PC-9 (cell line): ENCODE results near the gene IMMT. TPM values are rescaled to one million over a fixed set of nuclear protein-coding genes. Genes with fewer than 3 reads are reported as not detected.

Experiments
- BruUV-seq: library from RNA; stranded (reverse); fragments of 400-500 nt; replicated peaks from 2 replicates; lab custom pipeline; 2021; lab: Mats Ljungman, UMichigan
- CTCF ChIA-PET: fragments of 300-600 bp; sonication (Branson Sonifier 250); formaldehyde crosslinking; loops from one replicate; lab custom pipeline; 2022; ENCODE audit warnings: antibody characterized with exemption; lab: Charles Lee
- POLR2A ChIA-PET: fragments of 300-600 bp; sonication (Branson Sonifier 250); formaldehyde crosslinking; loops from one replicate; lab custom pipeline; 2022; ENCODE audit warnings: antibody characterized with exemption; ENCODE audit not compliant: unreplicated experiment; lab: Charles Lee
- DNase-seq, 2 experiments: peaks; one replicate each; pipeline versions ENCODE4 v3.0.0 to v3.0.0-alpha.2; 2015 to 2022; ENCODE audit warnings: mixed read lengths in 1 of 2
- H2AFZ ChIP-seq: fragments of 200-600 bp; sonication (generic); 2 replicates; pipeline ENCODE4 v1.8.1; 2017; ENCODE audit warnings: antibody characterized with exemption
- H3F3A ChIP-seq: fragments of 200-600 bp; sonication (generic); 2 replicates; pipeline ENCODE4 v1.8.1; 2017; ENCODE audit warnings: antibody characterized with exemption, mild to moderate bottlenecking, low read depth; ENCODE audit not compliant: insufficient read depth
- H3K27ac ChIP-seq: fragments of 200-600 bp; sonication (generic); 2 replicates; pipeline ENCODE4 v1.6.1; 2016; ENCODE audit warnings: mixed run types
- H3K27me3 ChIP-seq: fragments of 200-600 bp; sonication (generic); 2 replicates; pipeline ENCODE4 v1.6.1; 2016; ENCODE audit warnings: low read depth, mixed run types; ENCODE audit not compliant: insufficient read depth
- H3K36me3 ChIP-seq: fragments of 200-600 bp; sonication (generic); 2 replicates; pipeline ENCODE4 v1.6.1; 2016; ENCODE audit warnings: low read depth, mixed run types
- H3K4me1 ChIP-seq: fragments of 200-600 bp; sonication (generic); replicated peaks from 2 replicates; pipeline ENCODE4 v1.6.1; 2016; ENCODE audit warnings: mixed run types; ENCODE audit not compliant: insufficient read depth
- H3K4me2 ChIP-seq: fragments of 200-600 bp; sonication (generic); 2 replicates; pipeline ENCODE4 v1.6.1; 2017; ENCODE audit warnings: mixed run types
- H3K4me3 ChIP-seq: fragments of 200-600 bp; sonication (generic); 2 replicates; pipeline ENCODE4 v1.6.1; 2016; ENCODE audit warnings: mixed run types
- H3K79me2 ChIP-seq: fragments of 200-600 bp; sonication (generic); 2 replicates; pipeline ENCODE4 v1.6.1; 2017; ENCODE audit warnings: low read depth, mixed run types
- H3K9me2 ChIP-seq: fragments of 200-600 bp; sonication (generic); 2 replicates; pipeline ENCODE4 v1.8.1; 2017; ENCODE audit warnings: mild to moderate bottlenecking; ENCODE audit not compliant: insufficient read depth
- H3K9me3 ChIP-seq: fragments of 200-600 bp; sonication (generic); 2 replicates; pipeline ENCODE4 v1.8.1; 2016; ENCODE audit warnings: low read depth; ENCODE audit not compliant: insufficient read depth
- H4K20me1 ChIP-seq: fragments of 200-600 bp; sonication (generic); 2 replicates; pipeline ENCODE4 v1.8.1; 2017; ENCODE audit not compliant: insufficient read depth
- CTCF ChIP-seq: fragments of 200-600 bp; sonication (generic); conservative IDR thresholded peaks from 2 replicates; pipeline ENCODE4 v1.6.1; 2017; ENCODE audit warnings: mixed run types, antibody characterized with exemption, mild to moderate bottlenecking, moderate library complexity
- EZH2 ChIP-seq: fragments of 200-600 bp; sonication (generic); IDR thresholded peaks from 2 replicates; pipeline ENCODE4 v1.8.0; 2017; ENCODE audit warnings: antibody characterized with exemption, low read depth
- intact Hi-C: fragments of 100-400 bp; cut with micrococcal nuclease; formaldehyde crosslinking; loops from one replicate; pipeline ENCODE4 v1.10.0; 2022; ENCODE audit not compliant: unreplicated experiment
- total RNA-seq: library from RNA; stranded (reverse); gene quantifications from 2 replicates; pipeline ENCODE4 v1.2.3, GENCODE V29; 2021

The IMMT gene
- total RNA-seq, 1 experiment from 2014 or later, result 114 TPM

- POLR2A ChIA-PET, result interaction anchor here (0.6 kb wide), 1 partner anchor 97 kb away, joined by 4 read pairs; no protein-coding TSS in a partner anchor
- TF ChIP-seq CTCF (no peak), EZH2 (no peak)
Measured at GRCh38 chr2:86193901-86194567, 1.2 kb downstream of the IMMT start.

GRCh38 chr2:86189782-86190416 is 5.4 kb downstream of the IMMT start:
- Histone ChIP-seq H3F3A (peaks cover 19% of the 10 kb centered on the region; the same call in 1 of the 2 replicates), H4K20me1 (peaks cover 89% of the 10 kb centered on the region), H3K27ac (no peak overlapping the region), H3K36me3 (0 out of 2 replicates have a peak, but pooled peaks cover 10% of the 10 kb centered on the region), H3K79me2 (peaks cover 97% of the 10 kb centered on the region), H3K9me2 (no peaks in the 10 kb centered on the region), H3K4me2 (no peak overlapping the region), H3K27me3 (no peaks in the 10 kb centered on the region), H3K9me3 (no peaks in the 10 kb centered on the region), H3K4me1 (peaks cover 13% of the 10 kb centered on the region), H2AFZ (no peak overlapping the region), H3K4me3 (no peak overlapping the region)
- POLR2A ChIA-PET, result no interaction called here
- TF ChIP-seq EZH2, result no peak
- no peak for TF ChIP-seq CTCF
- CTCF ChIA-PET, result no interaction called here
- BruUV-seq, result no TSS peak
- intact Hi-C loops, result loop anchor here (10.0 kb wide), 2 partner anchors 365 to 515 kb away; no protein-coding TSS in a partner anchor
- DNase-seq, result no peak

More at GRCh38 chr2:86193901-86194567, 1.2 kb downstream of the IMMT start:
- Histone ChIP-seq H3K79me2 (peaks cover 74% of the 10 kb centered on the region), H3F3A (peaks cover 31% of the 10 kb centered on the region), H3K27me3 (no peaks in the 10 kb centered on the region), H3K4me1 (peaks cover 34% of the 10 kb centered on the region), H3K4me2 (peak overlapping the region; percentile 99), H3K27ac (peak overlapping the region; percentile 97; the same call in 1 of the 2 replicates), H3K36me3 (no peaks in the 10 kb centered on the region), H3K9me2 (no peaks in the 10 kb centered on the region), H3K4me3 (peak overlapping the region; percentile 93), H2AFZ (no peak overlapping the region), H4K20me1 (peaks cover 54% of the 10 kb centered on the region), H3K9me3 (no peaks in the 10 kb centered on the region)
- intact Hi-C loops, result loop anchor here (2.0 to 10.0 kb wide), 3 partner anchors 247 to 511 kb away; partner anchors contain the start of gene KDM3A
- DNase-seq, result no peak
- no TSS peak for BruUV-seq
- CTCF ChIA-PET, result no interaction called here

- CTCF ChIA-PET, result interaction anchor here (0.6 kb wide), 1 partner anchor 364 kb away, joined by 3 read pairs; no protein-coding TSS in a partner anchor
- intact Hi-C loops, result no loop called here
- Histone ChIP-seq H3K9me2 (no peaks in the 10 kb centered on the region), H4K20me1 (peaks cover 89% of the 10 kb centered on the region), H3K4me1 (no peaks in the 10 kb centered on the region), H3K79me2 (peaks cover 98% of the 10 kb centered on the region), H3K36me3 (0 out of 2 replicates have a peak, but pooled peaks cover 10% of the 10 kb centered on the region), H3K27me3 (no peaks in the 10 kb centered on the region), H3F3A (peaks cover 7% of the 10 kb centered on the region; the same call in 1 of the 2 replicates), H3K4me3 (no peak overlapping the region), H3K4me2 (no peak overlapping the region), H3K27ac (no peak overlapping the region), H3K9me3 (no peaks in the 10 kb centered on the region), H2AFZ (no peak overlapping the region)
- POLR2A ChIA-PET, result no interaction called here
- BruUV-seq, result no TSS peak
- TF ChIP-seq CTCF (no peak), EZH2 (no peak)
- DNase-seq, result no peak
Measured at GRCh38 chr2:86186431-86186830, 8.8 kb downstream of the IMMT start.
